Progenitor cell of endocrine pancreas (in vitro differentiated cells): ENCODE results near the gene TMEFF2. TPM values are rescaled to one million over a fixed set of nuclear protein-coding genes. Genes with fewer than 3 reads are reported as not detected.

Experiments used
- DNase-seq: peaks from one replicate; pipeline ENCODE4 v3.0.0; 2021; ENCODE audit warnings: low spot score; ENCODE audit not compliant: unreplicated experiment
- H3K27ac Mint-ChIP-seq: 2 replicates; pipeline ENCODE4 v1.8.0; 2021; ENCODE audit warnings: mild to moderate bottlenecking, moderate library complexity, mixed read lengths
- H3K27me3 Mint-ChIP-seq: 2 replicates; pipeline ENCODE4 v1.8.0; 2021; ENCODE audit warnings: mixed read lengths
- H3K36me3 Mint-ChIP-seq: 2 replicates; pipeline ENCODE4 v1.8.0; 2022; ENCODE audit warnings: mixed read lengths; ENCODE audit not compliant: insufficient read depth
- H3K4me1 Mint-ChIP-seq: 2 replicates; pipeline ENCODE4 v1.8.0; 2021; ENCODE audit warnings: low read depth, mixed read lengths
- H3K4me3 Mint-ChIP-seq: 2 replicates; pipeline ENCODE4 v1.8.0; 2021; ENCODE audit warnings: low read depth, mild to moderate bottlenecking, moderate library complexity, mixed read lengths
- H3K9me3 Mint-ChIP-seq: 2 replicates; pipeline ENCODE4 v1.8.0; 2021; ENCODE audit warnings: low read depth, mixed read lengths
- total RNA-seq: library from RNA; stranded (reverse); gene quantifications from 2 replicates; pipeline ENCODE4 v1.2.1, GENCODE V29; 2021
- TF ChIP-seq, protein P1 (sequence below): fragments of 200-600 bp; sonication (generic); IDR thresholded peaks from one replicate; pipeline ENCODE4 v1.5.0; 2021; ENCODE audit warnings: antibody characterized with exemption, mild to moderate bottlenecking; ENCODE audit not compliant: unreplicated experiment

TMEFF2 gene
- total RNA-seq, 1 donor from 2014 or later = 0.50 TPM

DNA sequence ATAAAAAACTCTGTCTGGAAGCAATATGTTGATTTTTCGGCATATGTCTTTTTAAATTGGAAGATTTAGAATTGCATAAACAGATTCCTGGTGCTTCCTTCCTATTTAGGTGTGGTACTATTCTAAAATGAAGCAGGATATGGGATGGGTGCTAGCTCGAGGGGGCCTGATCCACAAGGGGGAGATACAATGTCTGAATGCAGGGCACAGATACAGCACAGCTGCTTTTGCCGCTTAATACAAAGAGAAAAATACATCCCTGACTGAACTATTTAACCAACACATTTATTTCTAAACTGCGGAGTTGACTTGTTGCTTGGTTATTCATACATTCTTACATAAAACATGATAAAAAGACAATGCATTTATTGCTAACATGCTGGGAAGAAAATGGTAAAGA lies 169.1 kb downstream of the TMEFF2 start:
- TF ChIP-seq, protein P1, sequence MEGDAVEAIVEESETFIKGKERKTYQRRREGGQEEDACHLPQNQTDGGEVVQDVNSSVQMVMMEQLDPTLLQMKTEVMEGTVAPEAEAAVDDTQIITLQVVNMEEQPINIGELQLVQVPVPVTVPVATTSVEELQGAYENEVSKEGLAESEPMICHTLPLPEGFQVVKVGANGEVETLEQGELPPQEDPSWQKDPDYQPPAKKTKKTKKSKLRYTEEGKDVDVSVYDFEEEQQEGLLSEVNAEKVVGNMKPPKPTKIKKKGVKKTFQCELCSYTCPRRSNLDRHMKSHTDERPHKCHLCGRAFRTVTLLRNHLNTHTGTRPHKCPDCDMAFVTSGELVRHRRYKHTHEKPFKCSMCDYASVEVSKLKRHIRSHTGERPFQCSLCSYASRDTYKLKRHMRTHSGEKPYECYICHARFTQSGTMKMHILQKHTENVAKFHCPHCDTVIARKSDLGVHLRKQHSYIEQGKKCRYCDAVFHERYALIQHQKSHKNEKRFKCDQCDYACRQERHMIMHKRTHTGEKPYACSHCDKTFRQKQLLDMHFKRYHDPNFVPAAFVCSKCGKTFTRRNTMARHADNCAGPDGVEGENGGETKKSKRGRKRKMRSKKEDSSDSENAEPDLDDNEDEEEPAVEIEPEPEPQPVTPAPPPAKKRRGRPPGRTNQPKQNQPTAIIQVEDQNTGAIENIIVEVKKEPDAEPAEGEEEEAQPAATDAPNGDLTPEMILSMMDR = no peak
- no peak overlapping the region for H3K27ac Mint-ChIP-seq
- H3K4me1 Mint-ChIP-seq = no peaks in the 10 kb centered on the region
- DNase-seq = no peak
- H3K9me3 Mint-ChIP-seq = no peaks in the 10 kb centered on the region
- H3K36me3 Mint-ChIP-seq = no peaks in the 10 kb centered on the region
- H3K27me3 Mint-ChIP-seq = peaks cover 6% of the 10 kb centered on the region
- no peak overlapping the region for H3K4me3 Mint-ChIP-seq

DNA sequence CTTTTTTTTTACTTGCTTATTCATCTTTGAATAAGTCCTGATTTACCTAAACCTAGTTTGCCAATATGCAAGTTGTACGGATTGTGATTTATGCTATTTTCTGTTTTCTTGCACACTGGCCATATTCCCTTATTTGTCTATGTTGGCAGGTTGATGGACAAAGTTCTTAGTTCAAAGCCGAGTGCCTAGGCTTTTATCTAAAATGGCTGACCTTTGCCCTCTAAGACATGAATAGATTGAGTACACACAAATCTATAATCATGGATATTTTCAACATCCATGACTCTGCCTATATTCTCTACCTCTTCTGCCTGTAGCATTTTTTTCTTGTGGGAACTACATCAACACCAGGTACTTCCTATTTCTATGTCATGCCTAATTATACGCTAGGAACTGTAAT lies 171.7 kb downstream of the TMEFF2 start:
- H3K36me3 Mint-ChIP-seq = no peaks in the 10 kb centered on the region
- H3K4me1 Mint-ChIP-seq = peaks cover 3% of the 10 kb centered on the region
- peaks cover 6% of the 10 kb centered on the region for H3K27me3 Mint-ChIP-seq
- TF ChIP-seq, protein P1 = no peak
- H3K27ac Mint-ChIP-seq = no peak overlapping the region
- no peak overlapping the region for H3K4me3 Mint-ChIP-seq
- DNase-seq = no peak
- no peaks in the 10 kb centered on the region for H3K9me3 Mint-ChIP-seq

- Mint-ChIP-seq H3K27ac (no peak overlapping the region), H3K36me3 (no peaks in the 10 kb centered on the region), H3K4me1 (peaks cover 7% of the 10 kb centered on the region), H3K9me3 (no peaks in the 10 kb centered on the region), H3K27me3 (peaks cover 10% of the 10 kb centered on the region), H3K4me3 (no peak overlapping the region)
- TF ChIP-seq, protein P1 = no peak
- no peak for DNase-seq
Measured at GRCh38 chr2:192017844-192018243, 176.9 kb downstream of the TMEFF2 start.

- no peak overlapping the region for H3K27ac Mint-ChIP-seq
- no peaks in the 10 kb centered on the region for H3K36me3 Mint-ChIP-seq
- H3K27me3 Mint-ChIP-seq = peaks cover 5% of the 10 kb centered on the region
- peaks cover 7% of the 10 kb centered on the region for H3K4me1 Mint-ChIP-seq
- H3K9me3 Mint-ChIP-seq = no peaks in the 10 kb centered on the region
- no peak for DNase-seq
- no peak overlapping the region for H3K4me3 Mint-ChIP-seq
- TF ChIP-seq, protein P1 = no peak
Measured at GRCh38 chr2:192016265-192016664, 178.5 kb downstream of the TMEFF2 start.

GRCh38 chr2:192013211-192013610 lies 181.5 kb downstream of the TMEFF2 start:
- no peak overlapping the region for H3K27ac Mint-ChIP-seq
- H3K27me3 Mint-ChIP-seq = peaks cover 4% of the 10 kb centered on the region
- H3K4me1 Mint-ChIP-seq = peaks cover 11% of the 10 kb centered on the region
- H3K36me3 Mint-ChIP-seq = no peaks in the 10 kb centered on the region
- H3K9me3 Mint-ChIP-seq = no peaks in the 10 kb centered on the region
- no peak for DNase-seq
- no peak overlapping the region for H3K4me3 Mint-ChIP-seq
- TF ChIP-seq, protein P1 = no peak
